HG03439 (cell line): ENCODE data around the gene CYP46A1.

Experiments used
- ATAC-seq: cut with Tn5 transposase; IDR thresholded peaks from one replicate; pipeline ENCODE4 v1.9.1; 2021; ENCODE audit warnings: mild to moderate bottlenecking, moderate library complexity; ENCODE audit not compliant: unreplicated experiment

The CYP46A1 gene

GRCh38 chr14:99774556-99775307 lies 90.6 kb downstream of the CYP46A1 start:
- ATAC-seq = no peak

GRCh38 chr14:99775351-99775750 lies 91.3 kb downstream of the CYP46A1 start:
- no peak for ATAC-seq
